GM12891 (cell line): ENCODE measurements around the gene PPP2R3B.

ENCODE experiments used
- PAX5 ChIP-seq: IDR thresholded peaks from 2 replicates; pipeline ENCODE4 v1.6.1; 2011; ENCODE audit warnings: low read length, moderate library complexity, mild to moderate bottlenecking; ENCODE audit not compliant: insufficient read depth, severe bottlenecking
- POLR2A ChIP-seq: IDR thresholded peaks from 2 replicates; pipeline ENCODE4 v1.6.1; 2011; ENCODE audit warnings: low read depth, low read length, control low read depth
- POLR2AphosphoS5 ChIP-seq: IDR thresholded peaks from 2 replicates; pipeline ENCODE4 v1.6.1; 2011; ENCODE audit warnings: low read depth, low read length, control low read depth
- SPI1 ChIP-seq: IDR thresholded peaks from 2 replicates; pipeline ENCODE4 v1.6.1; 2011; ENCODE audit warnings: low read depth, low read length, control low read depth
- TAF1 ChIP-seq: IDR thresholded peaks from 2 replicates; pipeline ENCODE4 v1.6.1; 2011; ENCODE audit warnings: low read depth, low read length, control low read depth

DNA sequence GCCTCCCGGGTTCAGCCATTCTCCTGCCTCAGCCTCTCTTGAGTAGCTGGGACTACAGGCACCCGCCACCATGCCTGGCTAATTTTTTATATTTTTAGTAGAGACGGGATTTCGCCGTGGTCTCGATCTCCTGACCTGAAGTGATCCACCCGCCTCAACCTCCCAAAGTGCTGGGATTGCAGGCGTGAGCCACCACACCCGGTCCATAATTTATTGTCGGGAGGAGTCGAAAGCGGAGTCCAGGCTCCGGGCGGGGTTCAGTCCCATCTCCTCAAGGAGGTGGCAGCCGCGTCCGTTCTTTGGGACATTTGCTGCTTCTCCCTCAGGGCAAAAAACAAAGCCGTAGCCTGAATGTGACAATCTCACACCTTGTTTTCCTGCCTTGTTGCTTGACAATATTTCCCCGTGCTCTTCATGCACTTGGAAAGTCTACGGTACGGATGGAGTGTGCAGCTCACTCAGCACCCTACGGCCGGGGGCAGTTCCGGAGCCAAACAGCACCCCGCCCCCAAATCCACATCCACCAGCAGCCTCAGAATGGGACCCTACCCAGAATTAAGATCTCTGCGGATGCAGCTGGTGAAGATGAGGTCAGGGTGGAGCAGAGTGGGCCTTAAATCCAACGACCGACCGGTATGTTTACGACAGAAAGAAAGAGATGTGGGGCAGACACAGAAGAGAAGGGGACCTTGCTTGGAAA, 77.7 kb downstream of the PPP2R3B start:
- TF ChIP-seq POLR2AphosphoS5, result no peak
- no peak for TF ChIP-seq POLR2A
- TF ChIP-seq SPI1, result no peak
- no peak for TF ChIP-seq TAF1
- no peak for TF ChIP-seq PAX5
